ENCODE measurements around the gene PLEK2. TPM values are rescaled to one million over a fixed set of nuclear protein-coding genes. Genes with fewer than 3 reads are reported as not detected.

Gene PLEK2
- total RNA-seq: 10 to 100 TPM; 22.0 to 75.2 (median 58.6) TPM

- peaks cover 0 to 5% of the 10 kb centered on the region in 2 donors for H3K4me1 ChIP-seq
- WGBS, 2 donors: 4 to 27% methylated on average over 4 to 19 of the region's 63 CpGs
- intact Hi-C loops (cut with DNase I): no loop called here
- no peaks in the 10 kb centered on the region for H3K9me3 ChIP-seq
- no peak for TF ChIP-seq CTCF (IDR thresholded peaks at IDR 0.05)
- TF ChIP-seq POLR2A (IDR thresholded peaks at IDR 0.05): peak in 1 of 2 donors; percentile 74
- peak within 1 kb of the TSS; percentile 37 to 77 (median 73) for H3K27ac ChIP-seq
- no peaks in the 10 kb centered on the region for H3K27me3 ChIP-seq
- H3K4me3 ChIP-seq (replicated peaks in 1 of 3): peak within 1 kb of the TSS; percentile 6 to 50 (median 32)
- DNase-seq: peak; percentile 86
- no peaks in the 10 kb centered on the region for H3K36me3 ChIP-seq
Measured at GRCh38 chr14:67411820-67412421, at the start of gene PLEK2. Gene PLEK2 (minus strand): TSS chr14:67412165. CDS start chr14:67412059, 106 bp downstream.

GRCh38 chr14:67461341-67461985, 49.5 kb upstream of the PLEK2 start:
- peak; percentile 19 to 40 for DNase-seq
- no peak overlapping the region for H3K4me3 ChIP-seq (replicated peaks in 1 of 3)
- H3K4me1 ChIP-seq: peaks cover 9 to 21% of the 10 kb centered on the region in 2 donors
- TF ChIP-seq POLR2A (IDR thresholded peaks at IDR 0.05) (no peak), CTCF (IDR thresholded peaks at IDR 0.05) (no peak)
- H3K9me3 ChIP-seq: no peaks in the 10 kb centered on the region
- H3K36me3 ChIP-seq: no peaks in the 10 kb centered on the region
- no peaks in the 10 kb centered on the region for H3K27me3 ChIP-seq
- peak overlapping the region; percentile 43 to 64 (median 45) for H3K27ac ChIP-seq
- intact Hi-C loops (cut with DNase I): no loop called here
- 46 to 51% methylated on average over 3 of the region's 3 CpGs for WGBS, 2 donors

GRCh38 chr14:67459336-67459735, 47.4 kb upstream of the PLEK2 start:
- H3K27me3 ChIP-seq: no peaks in the 10 kb centered on the region
- no peak for DNase-seq
- H3K9me3 ChIP-seq: no peaks in the 10 kb centered on the region
- no peaks in the 10 kb centered on the region for H3K36me3 ChIP-seq
- WGBS, 2 donors: 86 to 92% methylated on average over 5 of the region's 5 CpGs
- H3K27ac ChIP-seq: no peak overlapping the region
- peaks cover 9 to 21% of the 10 kb centered on the region in 2 donors for H3K4me1 ChIP-seq
- intact Hi-C loops (cut with DNase I): no loop called here
- TF ChIP-seq CTCF (IDR thresholded peaks at IDR 0.05): no peak
- no peak for TF ChIP-seq POLR2A (IDR thresholded peaks at IDR 0.05)
- H3K4me3 ChIP-seq (replicated peaks in 1 of 3): no peak overlapping the region

- Histone ChIP-seq H3K4me3 (replicated peaks in 1 of 3) (no peak overlapping the region), H3K27me3 (no peaks in the 10 kb centered on the region), H3K27ac (peak overlapping the region in 1 of 3 donors; percentile 61), H3K9me3 (no peaks in the 10 kb centered on the region), H3K36me3 (no peaks in the 10 kb centered on the region), H3K4me1 (peaks cover 9 to 21% of the 10 kb centered on the region in 2 donors)
- 14 to 21% methylated on average over 5 to 6 of the region's 6 CpGs for WGBS, 2 donors
- peak in 1 of 6 experiments; percentile 6 for TF ChIP-seq CTCF (IDR thresholded peaks at IDR 0.05)
- TF ChIP-seq POLR2A (IDR thresholded peaks at IDR 0.05): no peak
- intact Hi-C loops (cut with DNase I): no loop called here
- DNase-seq: peak; percentile 84 to 86
Measured at GRCh38 chr14:67457782-67458181, 45.8 kb upstream of the PLEK2 start.

- Histone ChIP-seq H3K9me3 (no peaks in the 10 kb centered on the region), H3K27ac (no peak overlapping the region), H3K36me3 (no peaks in the 10 kb centered on the region), H3K4me3 (replicated peaks in 1 of 3) (no peak overlapping the region), H3K27me3 (no peaks in the 10 kb centered on the region), H3K4me1 (peaks cover 9 to 18% of the 10 kb centered on the region in 2 donors)
- intact Hi-C loops (cut with DNase I): no loop called here
- TF ChIP-seq CTCF (IDR thresholded peaks at IDR 0.05) (no peak), POLR2A (IDR thresholded peaks at IDR 0.05) (no peak)
- no peak for DNase-seq
- WGBS, 2 donors: 83 to 93% methylated on average over 5 of the region's 5 CpGs
Measured at GRCh38 chr14:67456732-67457131, 44.8 kb upstream of the PLEK2 start.
